Pancreas (tissue), 10 donors: ENCODE measurements around the gene SPATA3. TPM values are rescaled to one million over a fixed set of nuclear protein-coding genes. Genes with fewer than 3 reads are reported as not detected.

ENCODE experiments used
- ATAC-seq, 4 donors: fragments of 200-7000 bp; cut with Tn5 transposase; one replicate each; pipeline versions ENCODE4 v1.8.0 to v1.9.1; 2020; ENCODE audit warnings: mild to moderate bottlenecking in 4 of 4, moderate library complexity in 4 of 4
- DNase-seq, 6 donors: peaks; one replicate each; pipeline ENCODE4 v3.0.0-alpha.2; 2020
- FAIRE-seq: peaks from 2 replicates; lab custom pipeline; 2012; peaks lifted over from hg19 to GRCh38; lab: Jason Lieb, UNC
- H3K27ac ChIP-seq, 4 donors: fragments of 200-600 bp; sonication (generic); 1 replicate in 3 of 4; 2 replicates in 1 of 4; pipeline versions ENCODE4 v1.5.0 to v1.8.0; 2020
- H3K27me3 ChIP-seq, 4 donors: fragments of 200-600 bp; one replicate each; pipeline ENCODE4 v1.8.0; 2021
- H3K36me3 ChIP-seq, 3 donors: fragments of 200-600 bp; sonication (generic) in 1 of 3; one replicate each; pipeline versions ENCODE4 v1.5.0 to v1.8.0; 2020 to 2021
- H3K4me1 ChIP-seq, 3 donors: fragments of 200-600 bp; one replicate each; pipeline ENCODE4 v1.8.0; 2021
- H3K4me3 ChIP-seq, 4 donors: fragments of 200-600 bp; sonication (generic) in 2 of 4; one replicate each; pipeline versions ENCODE4 v1.5.0 to v1.8.0; 2020 to 2021
- H3K9me3 ChIP-seq, 4 donors: fragments of 200-600 bp; one replicate each; pipeline ENCODE4 v1.8.0; 2021
- WGBS, 2 donors: extraction: QIAGEN DNeasy Blood & Tissue Kit; methylation state at CpG; one replicate each; pipeline ENCODE4 v1.1.7; 2013; 5-methylcytosine and 5-hydroxymethylcytosine counted together
- intact Hi-C, 3 donors: fragments of 100-400 bp; cut with DNase I; formaldehyde crosslinking; loops; one replicate each; pipeline versions ENCODE4 v1.11.1 to v1.14.2; 2022
- polyA plus RNA-seq, 2 donors: library from polyadenylated mRNA; stranded (reverse); fragments of 200-250 nt; gene quantifications; one replicate each; pipeline ENCODE4 v1.2.3, GENCODE V29; 2013
- total RNA-seq, 6 donors: library from RNA; stranded (reverse); fragmentation: NEBNext Ultra II Directional in 4 of 6; extraction: Animal tissue kit (Norgen Biotek cat#: 25700) in 4 of 6; gene quantifications; one replicate each; pipeline versions ENCODE4 v1.2.1 to v1.2.4, GENCODE V29; 2021 to 2023
- TF ChIP-seq, protein P1 (sequence below), 4 donors: fragments of 200-600 bp; sonication (generic) in 3 of 4; IDR thresholded peaks; one replicate each; pipeline versions ENCODE4 v1.5.0 to v1.8.0; 2021; ENCODE audit warnings: antibody characterized with exemption in 4 of 4
- donor health status: healthy with polysubstance abuse.
- donor health status: DM: no; HTN: no; CAD: no; lungs with moderate emphysema.
- donor health status: DM: no; HTN: no; CAD: no.
- donor health status: control.
- donor health status: control.
- donor health status: Bipolar disorder and iron deficiency.
- donor health status: DM: yes; HTN: yes; CAD: no.
- donor health status: DM: no; HTN: no; CAD: no.
- donor health status: DM: no; HTN: no; CAD: no.
- donor health status: DM: yes; HTN: yes; CAD: no.

SPATA3 gene
- total and polyA plus RNA-seq, 8 donors = not detected

DNA sequence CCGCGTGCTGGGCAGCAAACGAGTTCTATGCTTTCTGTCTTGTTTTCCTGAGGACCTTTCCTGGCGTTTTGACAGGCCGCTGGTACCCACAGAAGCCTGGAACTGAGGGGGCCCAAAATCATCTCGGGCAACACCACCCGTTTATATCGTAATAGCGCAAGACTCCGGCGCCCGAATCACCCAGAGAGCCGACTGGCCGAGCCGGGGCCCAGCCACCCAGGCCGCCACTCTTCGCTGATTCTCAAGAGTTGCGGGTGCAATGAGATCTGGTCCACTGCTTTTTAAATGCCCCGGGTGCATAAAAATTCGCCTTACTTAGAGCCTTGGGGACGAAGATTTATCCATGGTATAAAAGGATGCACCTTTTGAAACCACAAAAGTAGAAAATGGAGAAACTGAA lies 6.2 kb upstream of the SPATA3 start:
- Histone ChIP-seq H3K27me3 (peaks cover 0 to 6% (median 2%) of the 10 kb centered on the region in 4 donors), H3K9me3 (no peaks in the 10 kb centered on the region), H3K27ac (no peak overlapping the region), H3K4me3 (no peak overlapping the region), H3K4me1 (no peaks in the 10 kb centered on the region), H3K36me3 (no peaks in the 10 kb centered on the region)
- intact Hi-C loops = loop anchor here in 2 of 3 donors (5.0 kb wide), 2 partner anchors 142 to 162 kb away; no protein-coding TSS in a partner anchor
- WGBS, 2 donors = 78 to 87% methylated on average over 21 of the region's 21 CpGs
- FAIRE-seq = no peak
- no peak for ATAC-seq
- TF ChIP-seq, protein P1, sequence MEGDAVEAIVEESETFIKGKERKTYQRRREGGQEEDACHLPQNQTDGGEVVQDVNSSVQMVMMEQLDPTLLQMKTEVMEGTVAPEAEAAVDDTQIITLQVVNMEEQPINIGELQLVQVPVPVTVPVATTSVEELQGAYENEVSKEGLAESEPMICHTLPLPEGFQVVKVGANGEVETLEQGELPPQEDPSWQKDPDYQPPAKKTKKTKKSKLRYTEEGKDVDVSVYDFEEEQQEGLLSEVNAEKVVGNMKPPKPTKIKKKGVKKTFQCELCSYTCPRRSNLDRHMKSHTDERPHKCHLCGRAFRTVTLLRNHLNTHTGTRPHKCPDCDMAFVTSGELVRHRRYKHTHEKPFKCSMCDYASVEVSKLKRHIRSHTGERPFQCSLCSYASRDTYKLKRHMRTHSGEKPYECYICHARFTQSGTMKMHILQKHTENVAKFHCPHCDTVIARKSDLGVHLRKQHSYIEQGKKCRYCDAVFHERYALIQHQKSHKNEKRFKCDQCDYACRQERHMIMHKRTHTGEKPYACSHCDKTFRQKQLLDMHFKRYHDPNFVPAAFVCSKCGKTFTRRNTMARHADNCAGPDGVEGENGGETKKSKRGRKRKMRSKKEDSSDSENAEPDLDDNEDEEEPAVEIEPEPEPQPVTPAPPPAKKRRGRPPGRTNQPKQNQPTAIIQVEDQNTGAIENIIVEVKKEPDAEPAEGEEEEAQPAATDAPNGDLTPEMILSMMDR (IDR thresholded peaks at IDR 0.05) = no peak
- DNase-seq = no peak

- H3K27me3 ChIP-seq = peaks cover 0 to 6% (median 2%) of the 10 kb centered on the region in 4 donors
- H3K9me3 ChIP-seq = no peaks in the 10 kb centered on the region
- H3K4me1 ChIP-seq = no peaks in the 10 kb centered on the region
- TF ChIP-seq, protein P1 (IDR thresholded peaks at IDR 0.05) = no peak
- DNase-seq = no peak
- 43 to 50% methylated on average over 62 to 70 of the region's 70 CpGs for WGBS, 2 donors
- FAIRE-seq = no peak
- H3K27ac ChIP-seq = no peak overlapping the region
- no peak overlapping the region for H3K4me3 ChIP-seq
- no peaks in the 10 kb centered on the region for H3K36me3 ChIP-seq
- no peak for ATAC-seq
- intact Hi-C loops = loop anchor here in 1 of 3 donors (5.0 kb wide), 1 partner anchor 163 kb away; no protein-coding TSS in a partner anchor
Measured at GRCh38 chr2:230990131-230990898, 5.6 kb upstream of the SPATA3 start.

DNA sequence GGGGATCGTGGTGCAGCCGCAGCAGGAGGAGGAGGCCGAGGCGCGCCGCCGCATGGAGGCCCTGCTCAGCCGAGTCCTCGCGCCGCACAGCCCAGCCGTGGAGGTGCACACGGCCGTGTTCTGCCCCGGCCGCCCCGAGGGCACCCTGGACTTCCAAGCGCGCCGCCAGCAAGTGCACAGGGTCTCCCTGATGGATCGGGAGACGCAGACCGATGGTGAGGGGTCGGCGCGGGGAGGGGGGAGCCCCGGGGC lies 5.1 kb upstream of the SPATA3 start:
- Histone ChIP-seq H3K27ac (no peak overlapping the region), H3K9me3 (no peaks in the 10 kb centered on the region), H3K27me3 (peaks cover 0 to 6% (median 2%) of the 10 kb centered on the region in 4 donors), H3K4me1 (no peaks in the 10 kb centered on the region), H3K36me3 (no peaks in the 10 kb centered on the region), H3K4me3 (no peak overlapping the region)
- TF ChIP-seq, protein P1 (IDR thresholded peaks at IDR 0.05) = no peak
- DNase-seq = no peak
- ATAC-seq = no peak
- no peak for FAIRE-seq
- WGBS, 2 donors = 44 to 47% methylated on average over 21 to 27 of the region's 27 CpGs
- intact Hi-C loops = loop anchor here in 1 of 3 donors (5.0 kb wide), 1 partner anchor 164 kb away; no protein-coding TSS in a partner anchor

DNA sequence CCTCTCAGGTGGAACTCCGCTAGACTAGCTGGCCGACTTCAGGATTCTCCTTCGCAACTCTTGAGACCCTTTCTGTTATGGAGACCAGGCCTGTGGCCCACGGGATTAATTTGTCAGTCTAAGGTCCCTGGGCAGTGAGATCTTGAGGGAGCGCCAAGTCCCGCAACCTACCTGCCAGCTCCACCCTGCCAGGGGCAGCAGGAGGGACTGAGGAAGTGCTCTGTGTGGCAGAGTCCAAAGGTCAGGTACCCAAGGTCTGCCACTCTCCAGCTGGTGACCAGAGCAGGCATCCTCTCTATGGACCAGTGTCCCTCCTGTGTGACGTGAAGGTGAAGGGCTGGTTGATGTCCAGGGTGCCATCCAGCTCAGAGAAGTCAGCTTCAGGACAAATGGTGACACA lies 4.3 kb upstream of the SPATA3 start:
- no peak for FAIRE-seq
- WGBS, 2 donors = 66 to 72% methylated on average over 7 of the region's 7 CpGs
- intact Hi-C loops = loop anchor here in 1 of 3 donors (5.0 kb wide), 1 partner anchor 164 kb away; no protein-coding TSS in a partner anchor

More for the DNA sequence above, 4.3 kb upstream of the SPATA3 start:
- Histone ChIP-seq H3K27ac (no peak overlapping the region), H3K36me3 (no peaks in the 10 kb centered on the region), H3K9me3 (no peaks in the 10 kb centered on the region), H3K4me1 (no peaks in the 10 kb centered on the region), H3K4me3 (no peak overlapping the region), H3K27me3 (peaks cover 0 to 6% (median 2%) of the 10 kb centered on the region in 4 donors)
- ATAC-seq (no peak), DNase-seq (peak in 1 of 6 donors; percentile 43)
- TF ChIP-seq, protein P1 (IDR thresholded peaks at IDR 0.05) = no peak
